Left forelimb (tissue), 1 donor: ENCODE results near the gene SEC23A.
"Not testable (repeated sequence)": the region's sequence is repeated elsewhere in the genome, so short reads cannot be mapped to it uniquely, and the experiment has no call there.

Experiments
- DNase-seq: peaks from one replicate; pipeline ENCODE4 v3.0.0-alpha.2; 2018; ENCODE audit warnings: low spot score

SEC23A gene

GRCh38 chr14:39029789-39030188 lies 73.2 kb downstream of the SEC23A start:
- no peak for DNase-seq

- no peak for DNase-seq
Observed at GRCh38 chr14:39028620-39029019, 74.4 kb downstream of the SEC23A start.

- no peak for DNase-seq
Observed at GRCh38 chr14:39025810-39026627, 77.0 kb downstream of the SEC23A start.

GRCh38 chr14:39025250-39025809 lies 77.7 kb downstream of the SEC23A start:
- DNase-seq = no peak

- DNase-seq = no peak
Observed at GRCh38 chr14:39023939-39024871, 78.8 kb downstream of the SEC23A start.

- not testable (repeated sequence) for DNase-seq
Observed at GRCh38 chr14:39017096-39018016, 85.7 kb downstream of the SEC23A start.

- DNase-seq = no peak
Observed at GRCh38 chr14:39016733-39017095, 86.3 kb downstream of the SEC23A start.

- DNase-seq = no peak
Observed at GRCh38 chr14:39015964-39016577, 87.0 kb downstream of the SEC23A start.

- no peak for DNase-seq
Observed at GRCh38 chr14:39015360-39015961, 87.6 kb downstream of the SEC23A start.

GRCh38 chr14:39014460-39014859 lies 88.6 kb downstream of the SEC23A start:
- DNase-seq = no peak

- not testable (repeated sequence) for DNase-seq
Observed at GRCh38 chr14:39008965-39009364, 94.1 kb downstream of the SEC23A start.

GRCh38 chr14:39006721-39007410 lies 96.2 kb downstream of the SEC23A start:
- DNase-seq = no peak

- DNase-seq = no peak
Observed at GRCh38 chr14:39005044-39005880, 97.8 kb downstream of the SEC23A start.

- no peak for DNase-seq
Observed at GRCh38 chr14:38999949-39000348, 103.1 kb downstream of the SEC23A start.

GRCh38 chr14:38994731-38995130 lies 108.3 kb downstream of the SEC23A start:
- no peak for DNase-seq

GRCh38 chr14:38993981-38994380 lies 109.1 kb downstream of the SEC23A start:
- no peak for DNase-seq

- DNase-seq = no peak
Observed at GRCh38 chr14:38992067-38992844, 110.8 kb downstream of the SEC23A start.

GRCh38 chr14:38991299-38991698 lies 111.7 kb downstream of the SEC23A start:
- no peak for DNase-seq
